HPDE6-E6E7 (cell line): ENCODE measurements around the gene NRDE2.
"Not testable (repeated sequence)": the region's sequence is repeated elsewhere in the genome, so short reads cannot be mapped to it uniquely, and the experiment has no call there.

Source experiments
- DNase-seq: peaks from one replicate; pipeline ENCODE4 v3.0.0; 2011; ENCODE audit warnings: missing footprints; ENCODE audit errors: extremely low spot score

Gene NRDE2

GRCh38 chr14:90274808-90275457, 56.8 kb downstream of the NRDE2 start:
- peak; percentile 67 for DNase-seq

GRCh38 chr14:90274019-90274418, 57.7 kb downstream of the NRDE2 start:
- DNase-seq = no peak

GRCh38 chr14:90273532-90273931, 58.2 kb downstream of the NRDE2 start:
- no peak for DNase-seq

DNA sequence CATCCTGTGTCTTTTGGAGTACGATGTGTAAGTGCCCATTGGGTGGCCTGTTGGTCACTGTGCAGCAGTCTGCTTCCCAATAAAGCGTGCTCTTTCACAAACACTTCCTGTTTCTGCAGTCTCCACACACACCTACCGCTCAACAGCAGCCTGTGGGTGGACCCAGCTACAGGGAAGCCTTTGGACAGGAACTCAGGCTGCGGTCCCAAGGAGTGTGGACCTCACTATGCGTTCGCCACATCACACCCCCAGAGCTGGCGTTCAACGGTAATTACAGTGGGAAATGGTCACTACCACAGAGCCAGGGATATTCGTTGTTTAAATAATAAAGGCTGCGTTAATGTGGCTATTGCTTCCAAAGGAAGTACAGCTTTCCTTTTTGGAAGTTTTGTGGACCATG, 59.2 kb downstream of the NRDE2 start:
- DNase-seq = no peak

GRCh38 chr14:90268420-90268819, 63.3 kb downstream of the NRDE2 start:
- DNase-seq = no peak

- DNase-seq = no peak
Measured at GRCh38 chr14:90266441-90267154, 65.1 kb downstream of the NRDE2 start.

DNA sequence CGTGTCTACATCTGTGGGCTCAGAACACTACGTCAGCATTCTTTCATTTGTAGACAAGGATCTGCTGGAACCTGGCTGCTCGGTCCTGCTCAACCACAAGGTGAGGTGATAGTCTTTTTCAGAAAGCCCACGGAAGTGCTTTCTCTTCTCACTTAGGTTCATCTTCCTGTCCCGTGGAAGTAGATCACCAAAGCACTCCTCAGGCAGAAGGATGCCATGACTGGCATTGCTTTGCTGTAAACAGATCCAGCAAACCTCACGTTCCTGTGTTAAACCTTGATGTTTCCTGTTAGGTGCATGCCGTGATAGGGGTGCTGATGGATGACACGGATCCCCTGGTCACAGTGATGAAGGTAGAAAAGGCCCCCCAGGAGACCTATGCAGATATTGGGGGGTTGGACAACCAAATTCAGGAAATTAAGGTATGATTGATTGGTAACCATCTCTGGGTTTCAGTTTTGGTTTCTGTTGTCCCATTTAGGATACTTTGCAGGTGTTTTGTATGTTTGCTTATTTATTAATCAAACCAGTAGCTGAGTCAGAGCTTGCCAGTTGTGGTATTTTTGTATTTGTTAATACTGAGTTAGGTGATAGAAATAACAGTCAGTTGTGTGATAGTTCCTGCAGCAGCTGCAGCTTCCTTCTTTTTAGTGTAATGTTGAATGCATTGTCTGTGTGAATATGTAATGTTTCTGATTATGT, 67.8 kb downstream of the NRDE2 start:
- DNase-seq = no peak

DNA sequence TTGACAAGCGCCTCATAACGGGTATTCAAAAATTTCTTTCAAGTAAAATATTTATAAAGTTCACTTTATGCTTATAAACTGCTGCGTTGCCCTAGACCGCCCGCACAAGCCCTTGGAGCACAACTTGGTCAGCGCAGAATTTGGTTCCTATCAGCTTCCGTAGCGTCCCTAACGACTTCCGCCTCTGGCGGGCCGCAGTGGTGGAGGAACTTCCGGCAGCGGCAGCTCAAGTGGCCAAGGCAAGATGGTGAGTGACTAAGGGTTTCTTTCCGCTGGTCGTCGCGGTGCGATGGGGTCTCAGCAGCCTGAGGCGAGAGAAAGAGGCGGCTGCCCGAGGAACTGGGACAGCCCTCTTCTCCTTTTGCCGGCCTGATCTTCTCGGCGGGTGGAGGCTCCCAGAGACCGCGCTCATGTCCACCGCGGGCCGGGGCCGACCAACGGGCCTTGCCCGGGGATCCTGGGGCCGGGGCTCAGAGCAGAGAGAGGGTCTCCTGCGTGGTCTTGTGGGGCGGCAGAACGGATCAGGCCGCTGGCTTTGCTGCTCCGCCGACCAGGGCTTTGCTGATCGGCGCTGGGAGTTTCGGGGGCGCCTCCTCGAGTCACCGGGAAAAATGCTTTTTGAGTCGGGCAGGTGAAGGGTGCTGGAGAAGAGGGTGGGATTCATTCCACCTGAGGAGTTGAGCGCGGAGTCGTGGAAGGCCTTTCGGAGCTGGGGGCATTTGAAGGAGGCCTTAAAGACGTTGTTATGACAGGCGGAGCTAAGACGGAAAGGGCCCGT, 75.2 kb downstream of the NRDE2 start, which contains the start of gene PSMC1:
Gene PSMC1 (plus strand): TSS at position 200 of the 778 bp plus-strand sequence. CDS start 45 bp downstream, at position 245.
- DNase-seq = peak; percentile 88

DNA sequence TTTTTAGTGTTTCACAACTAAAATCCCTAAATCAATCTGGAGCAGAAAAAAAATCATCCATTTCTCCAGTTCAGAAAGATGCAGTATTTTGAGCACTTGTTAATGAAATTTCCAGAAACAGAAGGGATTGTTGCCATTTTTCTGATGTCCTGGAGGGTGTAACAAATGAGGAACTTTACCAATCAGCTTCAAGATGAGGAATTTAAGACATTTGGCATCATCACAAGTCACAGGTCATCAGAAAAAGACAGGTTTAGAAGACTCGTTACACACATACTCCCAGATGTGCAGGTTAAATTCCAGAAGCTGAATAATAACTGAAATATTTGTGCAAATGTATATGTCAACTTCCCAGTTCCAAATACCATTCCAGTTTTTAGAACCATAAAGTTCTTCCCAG, 75.9 kb downstream of the NRDE2 start:
- no peak for DNase-seq

GRCh38 chr14:90253826-90254225, 77.9 kb downstream of the NRDE2 start:
- DNase-seq = no peak

- no peak for DNase-seq
Measured at GRCh38 chr14:90248594-90248993, 83.1 kb downstream of the NRDE2 start.

GRCh38 chr14:90247441-90247840, 84.3 kb downstream of the NRDE2 start:
- DNase-seq = not testable (repeated sequence)

DNA sequence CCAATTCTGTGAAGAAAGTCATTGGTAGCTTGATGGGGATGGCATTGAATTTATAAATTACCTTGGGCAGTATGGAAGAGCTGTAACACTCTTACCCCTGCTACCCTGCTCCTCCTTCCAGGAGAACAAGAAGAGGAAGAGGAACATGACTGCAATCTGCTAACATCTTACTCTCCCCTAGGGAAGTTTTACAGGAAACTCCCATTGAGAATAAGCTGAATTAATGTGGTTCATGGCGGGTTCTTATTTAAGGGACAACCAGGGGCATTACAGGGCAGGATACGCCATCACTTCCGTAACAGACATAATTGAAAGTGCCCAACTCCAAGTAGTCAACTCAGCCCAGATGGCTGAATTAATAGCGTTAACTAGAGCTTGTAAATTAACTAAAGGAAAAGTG, 84.8 kb downstream of the NRDE2 start:
- no peak for DNase-seq

GRCh38 chr14:90242444-90242843, 89.3 kb downstream of the NRDE2 start:
- DNase-seq = no peak

DNA sequence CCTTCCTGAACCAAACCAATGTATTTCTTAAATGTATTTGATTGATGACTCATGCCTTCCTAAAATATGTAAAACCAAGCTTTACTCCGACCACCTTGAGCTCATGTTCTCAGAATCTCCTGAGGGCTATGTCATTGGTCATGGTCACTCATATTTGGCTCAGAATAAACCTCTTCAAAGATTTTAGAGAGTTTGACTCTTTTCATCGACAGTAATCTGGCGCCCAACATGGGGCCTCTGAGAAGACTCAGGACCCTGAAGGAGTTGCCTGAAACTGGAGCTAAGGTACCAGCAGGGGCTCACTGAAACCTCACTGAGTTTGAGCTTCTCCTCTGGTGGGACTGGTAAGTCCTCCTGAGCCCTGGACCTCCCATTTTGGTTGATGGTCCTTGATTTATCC, 92.6 kb downstream of the NRDE2 start:
- DNase-seq = no peak

- DNase-seq = peak; percentile 69
Measured at GRCh38 chr14:90235179-90235976, 96.4 kb downstream of the NRDE2 start.

- not testable (repeated sequence) for DNase-seq
Measured at GRCh38 chr14:90229942-90230341, 101.8 kb downstream of the NRDE2 start.

DNA sequence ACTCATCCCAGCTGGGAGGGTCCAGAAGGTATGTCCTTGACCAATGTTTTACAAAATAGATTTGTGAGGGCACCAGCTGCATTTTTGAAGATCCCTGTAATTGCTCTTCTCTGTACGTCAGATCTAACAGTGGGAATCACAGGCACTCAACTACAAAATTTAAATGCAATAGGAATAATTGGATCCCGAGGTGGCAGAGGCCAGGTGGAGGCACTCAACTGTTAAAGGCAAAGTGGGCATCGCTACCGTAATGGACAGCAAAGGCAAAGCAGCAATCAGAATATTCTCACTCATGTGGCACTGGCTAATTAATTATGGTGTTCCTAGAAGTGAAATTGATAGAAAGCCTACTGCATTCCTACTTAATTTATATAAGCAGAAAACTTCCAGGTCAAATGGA, 103.3 kb downstream of the NRDE2 start:
- DNase-seq = no peak
